IMR-90 (cell line): Measurements from ENCODE around the gene BCS1L. TPM values are rescaled to one million over a fixed set of nuclear protein-coding genes. Genes with fewer than 3 reads are reported as not detected.

ENCODE experiments used
- CHD1 ChIP-seq: IDR thresholded peaks from 2 replicates; pipeline ENCODE4 v1.6.1; 2012; ENCODE audit warnings: low read depth, low read length, improper control_type of control experiment
- CTCF ChIP-seq: conservative IDR thresholded peaks from 2 replicates; pipeline ENCODE4 v1.5.1; 2012; ENCODE audit warnings: mild to moderate bottlenecking, low read depth, low read length, improper control_type of control experiment
- RCOR1 ChIP-seq: IDR thresholded peaks from 2 replicates; pipeline ENCODE4 v1.6.1; 2012; ENCODE audit warnings: mild to moderate bottlenecking, low read length, improper control_type of control experiment; ENCODE audit not compliant: insufficient replicate concordance
- polyA plus RNA-seq, 3 experiments: library from polyadenylated mRNA; depleted of rRNA; stranded (reverse); fragments of >200 nt; gene quantifications; 2 replicates each; pipeline ENCODE4 v1.2.3, GENCODE V29; 2012; ENCODE audit warnings: low replicate concordance in 1 of 3
- total RNA-seq: library from RNA; depleted of rRNA; stranded (reverse); fragments of >200 nt; gene quantifications from 2 replicates; pipeline ENCODE4 v1.2.3, GENCODE V29; 2012

The BCS1L gene
- total and polyA plus RNA-seq, 2 of the 4 experiments (the other 2 are of a cell fraction): 39.1 to 56.7 TPM

- TF ChIP-seq CTCF: peak; percentile 92
- no peak for TF ChIP-seq RCOR1
- no peak for TF ChIP-seq CHD1
These were observed 51.4 kb downstream of the BCS1L start, which contains the start of gene TTLL4 (continued) for GRCh38 chr2:218710687-218711549.
